ENCODE data around the gene SLC26A5.

The SLC26A5 gene

DNA sequence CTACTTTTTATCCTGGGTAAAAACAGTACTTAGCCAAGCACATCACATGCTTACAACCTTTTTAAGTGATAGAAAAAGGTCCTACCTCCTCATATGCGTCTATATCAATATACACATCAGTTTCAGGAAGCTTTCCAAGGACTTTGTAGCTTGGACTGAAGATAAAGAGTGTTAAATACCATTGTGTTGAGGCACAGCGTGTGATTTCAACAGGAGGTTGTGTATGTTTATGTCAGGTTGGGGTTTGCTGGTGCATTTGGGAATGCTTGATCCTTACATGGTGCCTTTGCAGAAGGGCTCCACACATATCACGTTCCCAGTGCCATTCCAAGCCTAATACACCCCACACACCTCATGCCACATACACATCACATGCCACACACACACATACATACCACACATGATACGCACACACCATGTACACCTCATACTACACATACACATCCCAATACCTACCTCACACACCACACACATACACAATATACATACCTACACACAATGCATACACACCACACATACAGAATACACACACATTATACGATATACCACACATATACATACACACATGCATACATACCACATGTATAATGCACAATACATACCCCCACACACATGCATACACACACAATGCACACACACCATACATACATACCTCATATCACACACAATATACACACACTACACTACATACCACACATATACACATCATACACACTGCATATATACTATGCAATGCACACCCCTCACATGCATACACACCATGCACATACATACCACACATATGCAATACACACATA, 65.4 kb downstream of the SLC26A5 start:
- Histone ChIP-seq H3K4ac (ENCODE audit: low read depth in 1 of 2, low read length in 2 of 2) (no peak overlapping the region), H2BK12ac (ENCODE audit: low read length in 2 of 2) (no peak overlapping the region), H3K4me3 (ENCODE audit: insufficient read depth in 1 of 2, low read depth in 1 of 2, low read length in 2 of 2) (no peak overlapping the region), H3K79me1 (replicated peaks; ENCODE audit: low read length, poor library complexity, severe bottlenecking) (no peaks in the 10 kb centered on the region), H3K27ac (ENCODE audit: low read length, poor library complexity, severe bottlenecking) (no peak overlapping the region), H2AK5ac (ENCODE audit: low read length, severe bottlenecking) (no peak overlapping the region), H2BK5ac (ENCODE audit: low read depth, low read length, poor library complexity, severe bottlenecking) (no peak overlapping the region), H4K91ac (ENCODE audit: low read length) (no peak overlapping the region), H3K4me2 (ENCODE audit: low read length, poor library complexity, severe bottlenecking) (no peak overlapping the region), H3K23ac (ENCODE audit: low read length in 2 of 2) (no peak overlapping the region), H3K27me3 (ENCODE audit: control insufficient read depth in 1 of 2, insufficient read depth in 1 of 2, low read length in 2 of 2) (peaks cover 2 to 6% of the 10 kb centered on the region in 2 experiments), H3K36me3 (ENCODE audit: control insufficient read depth in 1 of 2, insufficient read depth in 2 of 2, low read depth in 1 of 2, low read length in 2 of 2) (no peaks in the 10 kb centered on the region), H3K4me1 (ENCODE audit: control insufficient read depth, insufficient read depth, low read depth, low read length) (no peaks in the 10 kb centered on the region), H2BK120ac (ENCODE audit: low read depth, low read length) (no peak overlapping the region), H3K9me3 (ENCODE audit: control insufficient read depth, low read length) (no peaks in the 10 kb centered on the region), H3K18ac (ENCODE audit: low read depth in 1 of 2, low read length in 2 of 2) (no peak overlapping the region), H2AFZ (ENCODE audit: low read depth, low read length) (no peak overlapping the region), H3K14ac (ENCODE audit: low read length in 2 of 2) (peak overlapping the region in 1 of 2 experiments; percentile 83), H4K8ac (ENCODE audit: low read length) (no peak overlapping the region), H2BK15ac (ENCODE audit: low read depth, poor library complexity, severe bottlenecking) (no peak overlapping the region), H3K9ac (ENCODE audit: low read length) (no peak overlapping the region)
- WGBS, result 94% methylated on average over 4 of the region's 5 CpGs
- DNase-seq, result no peak

GRCh38 chr7:103379270-103379975, 66.6 kb downstream of the SLC26A5 start:
- H2AK5ac ChIP-seq (ENCODE audit: low read length, severe bottlenecking), result no peak overlapping the region
- no peak overlapping the region for H3K9ac ChIP-seq (ENCODE audit: low read length)
- H3K79me1 ChIP-seq (replicated peaks; ENCODE audit: low read length, poor library complexity, severe bottlenecking), result no peaks in the 10 kb centered on the region
- H2BK5ac ChIP-seq (ENCODE audit: low read depth, low read length, poor library complexity, severe bottlenecking), result no peak overlapping the region
- no peak overlapping the region for H2AFZ ChIP-seq (ENCODE audit: low read depth, low read length)
- H3K27me3 ChIP-seq (ENCODE audit: control insufficient read depth in 1 of 2, insufficient read depth in 1 of 2, low read length in 2 of 2), result peaks cover 2 to 6% of the 10 kb centered on the region in 2 experiments
- H3K27ac ChIP-seq (ENCODE audit: low read length, poor library complexity, severe bottlenecking), result no peak overlapping the region
- H3K4me1 ChIP-seq (ENCODE audit: control insufficient read depth, insufficient read depth, low read depth, low read length), result no peaks in the 10 kb centered on the region
- no peak overlapping the region for H4K8ac ChIP-seq (ENCODE audit: low read length)
- H2BK120ac ChIP-seq (ENCODE audit: low read depth, low read length), result no peak overlapping the region
- H4K91ac ChIP-seq (ENCODE audit: low read length), result no peak overlapping the region
- no peak overlapping the region for H3K23ac ChIP-seq (ENCODE audit: low read length in 2 of 2)
- no peak overlapping the region for H3K18ac ChIP-seq (ENCODE audit: low read depth in 1 of 2, low read length in 2 of 2)
- no peaks in the 10 kb centered on the region for H3K36me3 ChIP-seq (ENCODE audit: control insufficient read depth in 1 of 2, insufficient read depth in 2 of 2, low read depth in 1 of 2, low read length in 2 of 2)
- no peak for DNase-seq
- H2BK15ac ChIP-seq (ENCODE audit: low read depth, poor library complexity, severe bottlenecking), result no peak overlapping the region
- no peak overlapping the region for H3K4me2 ChIP-seq (ENCODE audit: low read length, poor library complexity, severe bottlenecking)
- H3K4ac ChIP-seq (ENCODE audit: low read depth in 1 of 2, low read length in 2 of 2), result no peak overlapping the region
- H2BK12ac ChIP-seq (ENCODE audit: low read length in 2 of 2), result no peak overlapping the region
- H3K14ac ChIP-seq (ENCODE audit: low read length in 2 of 2), result no peak overlapping the region
- no peaks in the 10 kb centered on the region for H3K9me3 ChIP-seq (ENCODE audit: control insufficient read depth, low read length)
- no CpG with 5 or more reads among the region's 3 CpGs for WGBS
- H3K4me3 ChIP-seq (ENCODE audit: insufficient read depth in 1 of 2, low read depth in 1 of 2, low read length in 2 of 2), result no peak overlapping the region

- Histone ChIP-seq H2BK12ac (ENCODE audit: low read length in 2 of 2) (no peak overlapping the region), H3K27ac (ENCODE audit: low read length, poor library complexity, severe bottlenecking) (no peak overlapping the region), H3K79me1 (replicated peaks; ENCODE audit: low read length, poor library complexity, severe bottlenecking) (no peaks in the 10 kb centered on the region), H3K4ac (ENCODE audit: low read depth in 1 of 2, low read length in 2 of 2) (no peak overlapping the region), H3K9ac (ENCODE audit: low read length) (no peak overlapping the region), H4K91ac (ENCODE audit: low read length) (no peak overlapping the region), H3K14ac (ENCODE audit: low read length in 2 of 2) (no peak overlapping the region), H3K4me3 (ENCODE audit: insufficient read depth in 1 of 2, low read depth in 1 of 2, low read length in 2 of 2) (no peak overlapping the region), H2AK5ac (ENCODE audit: low read length, severe bottlenecking) (no peak overlapping the region), H3K23ac (ENCODE audit: low read length in 2 of 2) (no peak overlapping the region), H2BK5ac (ENCODE audit: low read depth, low read length, poor library complexity, severe bottlenecking) (no peak overlapping the region), H2BK120ac (ENCODE audit: low read depth, low read length) (no peak overlapping the region), H3K9me3 (ENCODE audit: control insufficient read depth, low read length) (no peaks in the 10 kb centered on the region), H2AFZ (ENCODE audit: low read depth, low read length) (no peak overlapping the region), H3K4me1 (ENCODE audit: control insufficient read depth, insufficient read depth, low read depth, low read length) (no peaks in the 10 kb centered on the region), H3K18ac (ENCODE audit: low read depth in 1 of 2, low read length in 2 of 2) (no peak overlapping the region), H3K27me3 (ENCODE audit: control insufficient read depth in 1 of 2, insufficient read depth in 1 of 2, low read length in 2 of 2) (peaks cover 2 to 6% of the 10 kb centered on the region in 2 experiments), H3K36me3 (ENCODE audit: control insufficient read depth in 1 of 2, insufficient read depth in 2 of 2, low read depth in 1 of 2, low read length in 2 of 2) (peaks cover 0 to 11% of the 10 kb centered on the region in 2 experiments), H3K4me2 (ENCODE audit: low read length, poor library complexity, severe bottlenecking) (no peak overlapping the region), H2BK15ac (ENCODE audit: low read depth, poor library complexity, severe bottlenecking) (no peak overlapping the region), H4K8ac (ENCODE audit: low read length) (no peak overlapping the region)
- 56% methylated on average over 4 of the region's 6 CpGs for WGBS
- DNase-seq, result no peak
Observed at GRCh38 chr7:103373866-103374643, 72.0 kb downstream of the SLC26A5 start.

- Histone ChIP-seq H2BK5ac (ENCODE audit: low read depth, low read length, poor library complexity, severe bottlenecking) (no peak overlapping the region), H3K4me3 (ENCODE audit: insufficient read depth in 1 of 2, low read depth in 1 of 2, low read length in 2 of 2) (no peak overlapping the region), H2BK120ac (ENCODE audit: low read depth, low read length) (no peak overlapping the region), H3K36me3 (ENCODE audit: control insufficient read depth in 1 of 2, insufficient read depth in 2 of 2, low read depth in 1 of 2, low read length in 2 of 2) (peaks cover 14 to 56% of the 10 kb centered on the region in 2 experiments), H2AK5ac (ENCODE audit: low read length, severe bottlenecking) (no peak overlapping the region), H2BK12ac (ENCODE audit: low read length in 2 of 2) (no peak overlapping the region), H3K27me3 (ENCODE audit: control insufficient read depth in 1 of 2, insufficient read depth in 1 of 2, low read length in 2 of 2) (no peaks in the 10 kb centered on the region), H3K4me2 (ENCODE audit: low read length, poor library complexity, severe bottlenecking) (no peak overlapping the region), H3K14ac (ENCODE audit: low read length in 2 of 2) (no peak overlapping the region), H4K91ac (ENCODE audit: low read length) (no peak overlapping the region), H3K4me1 (ENCODE audit: control insufficient read depth, insufficient read depth, low read depth, low read length) (no peaks in the 10 kb centered on the region), H3K18ac (ENCODE audit: low read depth in 1 of 2, low read length in 2 of 2) (no peak overlapping the region), H3K9ac (ENCODE audit: low read length) (no peak overlapping the region), H3K9me3 (ENCODE audit: control insufficient read depth, low read length) (no peaks in the 10 kb centered on the region), H3K4ac (ENCODE audit: low read depth in 1 of 2, low read length in 2 of 2) (no peak overlapping the region), H2BK15ac (ENCODE audit: low read depth, poor library complexity, severe bottlenecking) (no peak overlapping the region), H3K27ac (ENCODE audit: low read length, poor library complexity, severe bottlenecking) (no peak overlapping the region), H4K8ac (ENCODE audit: low read length) (no peak overlapping the region), H3K79me1 (replicated peaks; ENCODE audit: low read length, poor library complexity, severe bottlenecking) (no peaks in the 10 kb centered on the region), H2AFZ (ENCODE audit: low read depth, low read length) (no peak overlapping the region), H3K23ac (ENCODE audit: low read length in 2 of 2) (no peak overlapping the region)
- WGBS, result over 99% methylated on average over 4 of the region's 5 CpGs
- DNase-seq, result no peak
Observed at GRCh38 chr7:103369432-103369831, 76.6 kb downstream of the SLC26A5 start.

All from mesenchymal stem cell (in vitro differentiated cells and primary cell).